ENCODE results near the gene CUTA. TPM values are rescaled to one million over a fixed set of nuclear protein-coding genes. Genes with fewer than 3 reads are reported as not detected.
A peak's percentile ranks its signal among the peaks of the same experiment; 100 is the strongest.
"Not testable (repeated sequence)": the region's sequence is repeated elsewhere in the genome, so short reads cannot be mapped to it uniquely, and the experiment has no call there.

The CUTA gene
- total and polyA plus RNA-seq, 3 donors from 2014 or later: 132 to 146 (median 139) TPM

GRCh38 chr6:33380272-33380981, 37.5 kb downstream of the CUTA start:
- no peak for DNase-seq
- Histone ChIP-seq H3K36me3 (ENCODE audit: low read depth, missing control alignments) (no peaks in the 10 kb centered on the region), H3K27ac (no peak overlapping the region), H3K27me3 (no peaks in the 10 kb centered on the region), H3K4me1 (peaks cover 16% of the 10 kb centered on the region), H3K4me3 (no peak overlapping the region), H3K9me3 (no peaks in the 10 kb centered on the region)
- WGBS, 2 donors: 88 to 95% methylated on average over 2 of the region's 2 CpGs
- intact Hi-C loops (cut with DNase I; ENCODE audit: low total_unique reads): no loop called here
- TF ChIP-seq CTCF (IDR thresholded peaks at IDR 0.05) (no peak), POLR2A (IDR thresholded peaks at IDR 0.05) (no peak)

GRCh38 chr6:33379184-33379583, 38.7 kb downstream of the CUTA start:
- intact Hi-C loops (cut with DNase I; ENCODE audit: low total_unique reads); H3K4me3 ChIP-seq; H3K9me3 ChIP-seq; DNase-seq; H3K27me3 ChIP-seq; H3K36me3 ChIP-seq (ENCODE audit: low read depth, missing control alignments); H3K27ac ChIP-seq: not testable (repeated sequence)
- H3K4me1 ChIP-seq: peaks cover 29% of the 10 kb centered on the region
- 88 to 90% methylated on average over 10 of the region's 10 CpGs for WGBS, 2 donors

- intact Hi-C loops (cut with DNase I; ENCODE audit: low total_unique reads): no loop called here
- H3K27ac ChIP-seq: peak overlapping the region; percentile 58 to 80
- no peak for TF ChIP-seq POLR2A (IDR thresholded peaks at IDR 0.05)
- DNase-seq: no peak
- no peaks in the 10 kb centered on the region for H3K9me3 ChIP-seq
- 56 to 92% methylated on average over 4 of the region's 4 CpGs for WGBS, 2 donors
- H3K27me3 ChIP-seq: no peaks in the 10 kb centered on the region
- H3K36me3 ChIP-seq (ENCODE audit: low read depth, missing control alignments): no peaks in the 10 kb centered on the region
- H3K4me1 ChIP-seq: peaks cover 30% of the 10 kb centered on the region
- H3K4me3 ChIP-seq: no peak overlapping the region
Measured at GRCh38 chr6:33377171-33377570, 40.7 kb downstream of the CUTA start.

- H3K27ac ChIP-seq: peak overlapping the region; percentile 68 to 80
- intact Hi-C loops (cut with DNase I; ENCODE audit: low total_unique reads): no loop called here
- WGBS, 2 donors: 22 to 34% methylated on average over 8 to 9 of the region's 9 CpGs
- H3K4me1 ChIP-seq: peaks cover 30% of the 10 kb centered on the region
- no peaks in the 10 kb centered on the region for H3K27me3 ChIP-seq
- no peaks in the 10 kb centered on the region for H3K9me3 ChIP-seq
- H3K36me3 ChIP-seq (ENCODE audit: low read depth, missing control alignments): no peaks in the 10 kb centered on the region
- TF ChIP-seq POLR2A (IDR thresholded peaks at IDR 0.05) (no peak), CTCF (IDR thresholded peaks at IDR 0.05) (no peak)
- peak; percentile 87 for DNase-seq
- no peak overlapping the region for H3K4me3 ChIP-seq
Measured at GRCh38 chr6:33375143-33375671, 42.7 kb downstream of the CUTA start.

DNA sequence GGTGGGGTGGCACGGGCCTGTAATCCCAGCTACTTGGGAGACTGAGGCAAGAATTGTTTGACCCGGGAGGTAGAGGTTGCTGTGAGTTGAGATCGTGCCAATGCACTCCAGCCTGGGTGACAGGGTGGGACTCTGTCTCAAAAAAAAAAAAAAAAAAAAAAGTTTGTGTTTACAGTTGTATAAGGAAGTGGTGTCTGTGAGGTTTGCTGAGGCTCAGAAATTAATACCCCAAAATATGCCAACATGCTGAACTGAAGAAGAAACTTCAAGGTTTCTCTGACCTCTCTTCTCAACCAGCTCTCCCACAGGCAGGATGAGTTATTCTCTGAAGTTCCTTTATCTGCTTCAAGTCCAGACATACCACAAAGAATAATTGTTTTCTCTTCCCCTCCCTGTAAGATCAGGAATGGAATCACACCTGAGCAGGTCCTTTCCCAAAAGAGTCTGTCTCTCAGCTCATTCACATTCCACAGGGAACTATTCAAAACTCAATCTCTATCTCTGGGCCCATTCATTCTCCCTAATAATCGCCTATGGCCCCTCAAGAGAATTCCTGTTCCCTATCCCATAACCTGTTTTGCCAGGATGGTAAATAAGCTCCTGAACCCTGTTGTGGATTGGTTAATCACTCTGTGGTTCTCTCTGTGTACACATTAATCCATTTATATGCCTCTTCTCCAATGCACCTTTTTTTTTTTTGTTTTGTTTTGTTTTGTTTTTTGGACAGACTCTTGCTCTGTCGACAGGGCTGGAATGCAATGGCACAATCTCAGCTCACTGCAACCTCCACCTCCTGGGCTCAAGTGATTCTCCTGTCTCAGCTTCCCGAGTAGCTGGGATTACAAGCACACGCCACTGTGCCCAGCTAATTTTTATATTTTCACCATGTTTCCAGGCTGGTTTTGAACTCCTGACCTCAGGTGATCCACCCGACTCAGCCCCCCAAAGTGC, 43.7 kb downstream of the CUTA start:
- Histone ChIP-seq H3K27ac (peak overlapping the region; percentile 27 to 68), H3K9me3 (no peaks in the 10 kb centered on the region), H3K27me3 (no peaks in the 10 kb centered on the region), H3K4me1 (peaks cover 30% of the 10 kb centered on the region), H3K36me3 (ENCODE audit: low read depth, missing control alignments) (no peaks in the 10 kb centered on the region), H3K4me3 (no peak overlapping the region)
- intact Hi-C loops (cut with DNase I; ENCODE audit: low total_unique reads): no loop called here
- 47 to 57% methylated on average over 8 of the region's 8 CpGs for WGBS, 2 donors
- no peak for DNase-seq
- TF ChIP-seq POLR2A (IDR thresholded peaks at IDR 0.05): no peak
- no peak for TF ChIP-seq CTCF (IDR thresholded peaks at IDR 0.05)

Data from testis (tissue), 3 donors.